HEK293T (cell line): ENCODE measurements around the gene CUBN.

ENCODE experiments used
- CTCF ChIA-PET: fragments of 350-600 bp; formaldehyde crosslinking; extraction: SDS; loops from one replicate; lab custom pipeline; 2021; ENCODE audit warnings: antibody characterized with exemption, inconsistent platforms; lab: Yijun Ruan, JAX
- POLR2A ChIA-PET: fragments of 350-600 bp; formaldehyde crosslinking; extraction: SDS; loops from one replicate; lab custom pipeline; 2020; ENCODE audit warnings: antibody characterized with exemption, inconsistent platforms; lab: Yijun Ruan, JAX
- DNase-seq: peaks from one replicate; pipeline ENCODE4 v3.0.0; 2012; ENCODE audit warnings: mixed read lengths; ENCODE audit errors: extremely low spot score
- ARNT ChIP-seq: fragments of 450-650 bp; IDR thresholded peaks from 2 replicates; pipeline ENCODE4 v1.6.1; 2017; ENCODE audit warnings: mild to moderate bottlenecking
- BHLHE40 ChIP-seq: fragments of 450-650 bp; IDR thresholded peaks from 2 replicates; pipeline ENCODE4 v1.6.1; 2016; ENCODE audit warnings: mild to moderate bottlenecking, moderate library complexity, borderline replicate concordance
- CTBP1 ChIP-seq: fragments of 450-650 bp; IDR thresholded peaks from 2 replicates; pipeline ENCODE4 v1.6.1; 2016; ENCODE audit warnings: borderline replicate concordance
- ELF4 ChIP-seq: fragments of 450-650 bp; IDR thresholded peaks from 2 replicates; pipeline ENCODE4 v1.6.1; 2017; ENCODE audit warnings: antibody characterized with exemption
- FOXA1 ChIP-seq: fragments of 450-650 bp; IDR thresholded peaks from 2 replicates; pipeline ENCODE4 v1.6.1; 2016; ENCODE audit warnings: mild to moderate bottlenecking
- FOXK2 ChIP-seq: fragments of 450-650 bp; IDR thresholded peaks from 2 replicates; pipeline ENCODE4 v1.6.1; 2016; ENCODE audit warnings: mild to moderate bottlenecking
- FOXM1 ChIP-seq: fragments of 450-650 bp; IDR thresholded peaks from 2 replicates; pipeline ENCODE4 v1.6.1; 2017; ENCODE audit warnings: mild to moderate bottlenecking, borderline replicate concordance
- HDGF ChIP-seq: fragments of 450-650 bp; IDR thresholded peaks from 2 replicates; pipeline ENCODE4 v1.6.1; 2017; ENCODE audit warnings: antibody characterized with exemption, borderline replicate concordance
- L3MBTL2 ChIP-seq: fragments of 450-650 bp; conservative IDR thresholded peaks from 2 replicates; pipeline ENCODE4 v1.6.1; 2016; ENCODE audit warnings: mild to moderate bottlenecking
- LEF1 ChIP-seq: fragments of 450-650 bp; IDR thresholded peaks from 2 replicates; pipeline ENCODE4 v1.6.1; 2017; ENCODE audit warnings: mild to moderate bottlenecking, borderline replicate concordance
- NFRKB ChIP-seq: fragments of 450-650 bp; IDR thresholded peaks from 2 replicates; pipeline ENCODE4 v1.6.1; 2016; ENCODE audit warnings: mild to moderate bottlenecking, moderate library complexity
- PKNOX1 ChIP-seq: fragments of 450-650 bp; IDR thresholded peaks from 2 replicates; pipeline ENCODE4 v1.6.1; 2016
- SP1 ChIP-seq: fragments of 450-650 bp; IDR thresholded peaks from 2 replicates; pipeline ENCODE4 v1.6.1; 2017
- SUZ12 ChIP-seq: fragments of 450-650 bp; IDR thresholded peaks from 2 replicates; pipeline ENCODE4 v1.6.1; 2016; ENCODE audit warnings: mild to moderate bottlenecking
- TARDBP ChIP-seq: fragments of 450-650 bp; IDR thresholded peaks from 2 replicates; pipeline ENCODE4 v1.6.1; 2016
- ZNF384 ChIP-seq: fragments of 450-650 bp; IDR thresholded peaks from 2 replicates; pipeline ENCODE4 v1.6.1; 2016

CUBN gene

DNA sequence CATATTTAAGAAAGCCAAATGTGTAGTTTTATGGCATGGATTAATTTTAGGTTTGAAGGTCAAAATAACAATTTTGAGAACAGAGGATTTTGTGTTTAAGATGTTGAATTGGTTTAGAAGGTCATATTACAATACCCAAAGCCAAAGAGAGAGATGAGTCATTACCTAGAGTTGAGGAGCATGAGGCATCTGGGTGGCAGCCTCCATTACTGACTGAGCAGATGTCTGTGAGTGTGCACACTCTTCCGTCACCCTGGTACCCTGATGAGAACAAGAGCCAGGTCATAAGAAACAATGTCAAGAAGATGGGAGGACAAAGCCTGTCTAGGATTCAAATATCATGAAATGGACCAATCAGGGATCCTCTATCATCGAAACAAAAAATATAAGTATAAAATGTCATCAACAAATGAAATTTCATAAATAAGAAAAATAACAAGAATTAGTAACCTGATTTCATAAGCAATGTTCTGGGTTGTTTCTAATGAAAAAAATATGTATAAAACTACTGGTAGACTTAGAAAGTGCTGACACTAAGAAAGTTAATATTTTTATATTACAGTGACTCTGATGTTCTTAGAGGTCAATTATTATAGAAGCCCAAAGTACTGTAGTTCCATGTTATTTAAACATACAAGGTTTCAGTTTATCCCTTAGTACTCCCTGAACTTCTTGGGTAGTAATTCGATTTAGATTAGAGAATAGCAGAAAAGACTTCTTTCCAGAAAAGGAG is 20.0 kb downstream of the CUBN start:
- TF ChIP-seq FOXM1 (no peak), HDGF (no peak), FOXK2 (no peak), NFRKB (no peak), ARNT (no peak), SUZ12 (no peak), LEF1 (no peak)
- CTCF ChIA-PET = no interaction called here
- POLR2A ChIA-PET = no interaction called here
- no peak for DNase-seq

- POLR2A ChIA-PET = no interaction called here
- CTCF ChIA-PET = no interaction called here
- DNase-seq = no peak
- no peak for TF ChIP-seq SUZ12
- TF ChIP-seq TARDBP = no peak
- no peak for TF ChIP-seq ELF4
- no peak for TF ChIP-seq CTBP1
- TF ChIP-seq SP1 = no peak
- no peak for TF ChIP-seq FOXA1
- TF ChIP-seq ZNF384 = no peak
- TF ChIP-seq PKNOX1 = no peak
Measured at GRCh38 chr10:17109046-17109445, 20.6 kb downstream of the CUBN start.

GRCh38 chr10:17106991-17107390 is 22.6 kb downstream of the CUBN start:
- TF ChIP-seq FOXM1 (no peak), CTBP1 (no peak), PKNOX1 (no peak), FOXA1 (no peak), BHLHE40 (no peak), L3MBTL2 (no peak), SP1 (no peak), FOXK2 (no peak), LEF1 (no peak), TARDBP (no peak)
- ChIA-PET CTCF (no interaction called here), POLR2A (no interaction called here)
- DNase-seq = no peak

DNA sequence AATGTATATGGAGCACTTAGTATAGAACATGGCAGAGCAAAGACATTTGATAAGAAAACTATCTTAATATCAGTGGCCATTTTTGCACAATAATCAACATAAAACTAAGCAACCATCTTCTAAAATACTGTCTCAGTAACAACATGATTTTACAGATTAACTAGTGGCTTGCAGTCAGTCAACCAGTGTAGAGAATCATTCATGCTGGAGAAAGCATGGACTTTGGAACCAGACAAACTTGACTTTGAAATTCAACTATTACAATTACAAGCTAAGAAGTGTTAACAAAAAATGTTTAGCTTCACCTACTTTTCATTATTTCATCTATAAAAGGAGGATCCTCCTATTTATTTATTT is 27.7 kb downstream of the CUBN start:
- CTCF ChIA-PET = no interaction called here
- POLR2A ChIA-PET = no interaction called here
- no peak for TF ChIP-seq FOXK2
- TF ChIP-seq PKNOX1 = no peak
- TF ChIP-seq ZNF384 = no peak
- TF ChIP-seq SUZ12 = no peak
- no peak for TF ChIP-seq ELF4
- no peak for TF ChIP-seq BHLHE40
- TF ChIP-seq TARDBP = no peak
- no peak for TF ChIP-seq CTBP1
- no peak for TF ChIP-seq NFRKB
- TF ChIP-seq LEF1 = no peak
- no peak for TF ChIP-seq SP1
- TF ChIP-seq L3MBTL2 = no peak
- no peak for TF ChIP-seq ARNT
- no peak for TF ChIP-seq FOXA1
- TF ChIP-seq HDGF = no peak
- no peak for TF ChIP-seq FOXM1
- DNase-seq = no peak

DNA sequence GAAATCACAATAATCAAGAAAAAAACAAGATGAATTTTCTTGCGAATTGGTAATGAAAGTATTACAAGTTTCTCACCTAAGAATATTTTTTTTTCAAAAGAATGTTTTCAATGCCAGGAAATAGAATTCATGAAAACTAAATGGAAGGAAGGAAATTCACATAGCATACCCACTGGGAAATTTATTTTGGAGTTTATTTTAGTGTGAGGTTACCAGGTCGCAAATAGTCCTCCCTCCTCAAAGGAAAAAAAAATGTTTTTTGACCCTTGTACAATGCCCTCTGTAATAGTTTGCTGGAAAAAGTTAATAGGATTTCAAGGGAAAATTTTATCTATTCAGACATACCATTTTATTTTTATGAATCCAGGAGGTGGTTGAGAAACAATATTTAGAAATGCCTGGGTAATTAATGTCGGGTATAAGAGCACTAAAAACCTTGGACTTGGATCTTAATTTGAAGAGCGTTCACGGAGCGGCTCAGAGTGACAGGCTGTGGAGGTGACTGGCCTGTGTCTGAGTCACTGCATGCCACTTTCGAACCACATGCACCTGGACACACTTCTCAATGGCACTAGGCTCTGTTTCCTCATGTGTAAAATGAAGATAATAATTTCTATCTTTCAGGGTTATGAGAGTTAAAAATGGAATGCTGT is 28.2 kb downstream of the CUBN start:
- DNase-seq = no peak
- TF ChIP-seq ARNT (no peak), L3MBTL2 (no peak), BHLHE40 (no peak)
- ChIA-PET POLR2A (no interaction called here), CTCF (no interaction called here)

- POLR2A ChIA-PET = no interaction called here
- CTCF ChIA-PET = no interaction called here
Measured at GRCh38 chr10:17100586-17100985, 29.0 kb downstream of the CUBN start.

GRCh38 chr10:17098012-17098411 is 31.6 kb downstream of the CUBN start:
- no peak for DNase-seq
- ChIA-PET POLR2A (no interaction called here), CTCF (no interaction called here)
- TF ChIP-seq ZNF384 = no peak
- TF ChIP-seq CTBP1 = no peak
- TF ChIP-seq SP1 = no peak
- no peak for TF ChIP-seq FOXA1
- no peak for TF ChIP-seq FOXM1
- TF ChIP-seq TARDBP = no peak
- no peak for TF ChIP-seq SUZ12
- TF ChIP-seq NFRKB = no peak
- TF ChIP-seq PKNOX1 = no peak
- no peak for TF ChIP-seq LEF1
- no peak for TF ChIP-seq HDGF

More at GRCh38 chr10:17100586-17100985, 29.0 kb downstream of the CUBN start:
- DNase-seq = no peak
- no peak for TF ChIP-seq HDGF
